ENCODE results near the gene UBE3C.

- TF ChIP-seq CTCF (IDR thresholded peaks at IDR 0.05 in 8 of 11, conservative IDR thresholded peaks at IDR 0.05 in 3 of 11), result no peak
- TF ChIP-seq POLR2A (IDR thresholded peaks at IDR 0.05), result no peak
- no peak for TF ChIP-seq POLR2AphosphoS5 (IDR thresholded peaks at IDR 0.05)
Observed at GRCh38 chr7:157282141-157282801, 143.5 kb downstream of the UBE3C start.

Data from spleen (tissue), 7 donors.